Astrocyte of the cerebellum (primary cell): ENCODE measurements around the gene RSRC1.

Source experiments
- DNase-seq: peaks from one replicate; pipeline ENCODE4 v3.0.0-alpha.2; 2011; ENCODE audit warnings: low read depth
- H3K4me3 ChIP-seq: 2 replicates; pipeline ENCODE4 v1.5.1; 2011; ENCODE audit warnings: mild to moderate bottlenecking, low read depth, low read length, moderate library complexity
- CTCF ChIP-seq: IDR thresholded peaks from 2 replicates; pipeline ENCODE4 v1.5.1; 2012; ENCODE audit warnings: low read length, low read depth, moderate library complexity, mild to moderate bottlenecking; ENCODE audit errors: missing control alignments
- in situ Hi-C: cut with HindIII; loops from 2 replicates; pipeline ENCODE4 v1.10.0; 2017; ENCODE audit warnings: low sequenced_read_pairs

Gene RSRC1

GRCh38 chr3:158572766-158573060 lies 462.8 kb downstream of the RSRC1 start:
- no peak for TF ChIP-seq CTCF
- DNase-seq: no peak
- H3K4me3 ChIP-seq: no peak overlapping the region
- in situ Hi-C loops: no loop called here

- DNase-seq: no peak
- H3K4me3 ChIP-seq: no peak overlapping the region
- TF ChIP-seq CTCF: no peak
- in situ Hi-C loops: no loop called here
Observed at GRCh38 chr3:158573714-158574113, 463.8 kb downstream of the RSRC1 start.

- TF ChIP-seq CTCF: no peak
- H3K4me3 ChIP-seq: no peak overlapping the region
- DNase-seq: no peak
- in situ Hi-C loops: no loop called here
Observed at GRCh38 chr3:158574646-158575045, 464.8 kb downstream of the RSRC1 start.

GRCh38 chr3:158590223-158590622 lies 480.3 kb downstream of the RSRC1 start:
- no peak overlapping the region for H3K4me3 ChIP-seq
- no peak for TF ChIP-seq CTCF
- DNase-seq: no peak
- in situ Hi-C loops: no loop called here
